Stimulated activated CD4-positive, alpha-beta T cell treated with anti-CD3 and anti-CD28 coated beads, Interleukin-4, amount 100 ng/mL, for 48 hours (primary cell): Measurements from ENCODE around the gene SPTLC3.

Experiments
- DNase-seq, 2 donors: peaks; one replicate each; pipeline ENCODE4 v3.0.0-alpha.2; 2020; ENCODE audit warnings: low read depth in 2 of 2

SPTLC3 gene

GRCh38 chr20:13139459-13140150 is 130.8 kb downstream of the SPTLC3 start:
- no peak for DNase-seq

GRCh38 chr20:13140201-13140600 is 131.4 kb downstream of the SPTLC3 start:
- DNase-seq = no peak

DNA sequence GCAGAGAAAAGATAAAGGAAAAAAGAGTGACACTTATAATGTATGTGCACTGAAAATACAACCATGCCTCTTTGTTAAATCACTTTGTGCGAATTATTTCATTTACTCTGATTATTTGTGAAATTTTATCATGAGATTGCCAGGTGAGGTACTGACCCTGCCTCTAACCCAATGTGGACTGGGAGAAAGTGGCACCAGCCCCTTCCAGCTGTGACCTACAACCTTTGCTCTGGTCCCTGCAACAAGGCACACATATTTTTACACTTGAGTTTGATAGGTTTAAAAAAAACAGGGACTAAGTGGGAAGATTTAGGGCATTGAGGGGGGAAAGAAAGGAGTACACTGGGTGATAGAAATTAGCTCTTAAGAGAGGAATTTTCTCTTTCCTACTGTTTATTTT is 132.0 kb downstream of the SPTLC3 start:
- no peak for DNase-seq

DNA sequence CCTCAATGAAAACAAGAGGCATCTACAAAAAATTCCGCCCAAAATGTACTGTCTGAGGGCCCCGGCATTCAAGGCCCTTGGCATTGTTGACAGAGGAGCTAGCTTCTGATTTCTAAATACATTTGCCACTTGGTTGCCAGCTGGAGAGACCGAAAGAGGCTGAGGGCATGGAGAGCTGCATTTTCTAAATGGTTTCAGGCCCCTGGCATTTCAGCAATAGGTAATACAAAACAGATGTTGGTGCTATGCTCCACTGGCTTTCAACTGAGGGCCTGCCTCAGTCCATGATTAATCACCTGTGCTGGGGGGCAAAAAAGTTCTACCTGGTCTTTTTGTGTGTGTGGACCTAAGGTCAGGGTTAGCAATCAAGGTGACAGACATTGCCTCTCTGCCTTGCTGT is 132.8 kb downstream of the SPTLC3 start:
- no peak for DNase-seq

- DNase-seq = no peak
These were observed 133.4 kb downstream of the SPTLC3 start for GRCh38 chr20:13142143-13142542.

- no peak for DNase-seq
These were observed 138.5 kb downstream of the SPTLC3 start for GRCh38 chr20:13147071-13147963.

DNA sequence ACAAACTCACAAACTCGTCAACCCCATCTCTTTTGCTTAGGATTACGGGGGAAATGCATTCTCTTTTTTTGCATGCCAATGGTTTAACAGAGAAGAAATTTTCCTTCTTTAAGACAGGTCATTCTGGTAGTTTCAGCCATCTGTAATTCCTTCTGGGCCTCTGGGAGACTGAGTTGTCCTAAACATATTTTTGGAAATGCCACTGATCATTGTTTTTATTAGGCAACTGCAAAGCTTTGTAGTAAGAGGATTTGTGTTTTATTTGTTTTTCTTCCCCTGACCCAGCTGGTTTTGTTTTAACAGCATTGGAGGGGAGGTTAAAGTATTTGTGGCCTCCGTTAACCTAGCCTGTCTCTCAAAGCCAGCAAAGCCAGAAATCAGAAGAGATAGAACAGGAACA is 139.2 kb downstream of the SPTLC3 start:
- DNase-seq = no peak

GRCh38 chr20:13148402-13148801 is 139.6 kb downstream of the SPTLC3 start:
- no peak for DNase-seq

DNA sequence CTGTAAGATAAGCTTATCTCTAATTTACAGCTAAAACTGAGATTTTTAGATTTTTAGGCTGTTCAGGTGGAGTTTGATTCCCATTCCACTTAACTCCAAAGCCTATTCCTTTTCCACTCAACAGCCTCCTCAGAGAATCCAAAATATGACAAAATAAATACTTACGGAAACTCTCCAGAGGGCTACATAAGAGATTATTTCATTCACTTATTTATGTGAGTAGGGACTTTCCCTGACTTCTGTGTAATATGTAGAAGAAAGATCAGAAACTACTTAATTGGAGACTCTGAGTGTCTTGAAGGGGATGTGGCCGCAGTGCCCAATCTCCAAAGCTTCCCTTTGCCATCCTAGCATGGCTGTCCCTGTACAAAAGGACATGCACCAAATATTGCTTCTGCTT is 140.2 kb downstream of the SPTLC3 start:
- no peak for DNase-seq

DNA sequence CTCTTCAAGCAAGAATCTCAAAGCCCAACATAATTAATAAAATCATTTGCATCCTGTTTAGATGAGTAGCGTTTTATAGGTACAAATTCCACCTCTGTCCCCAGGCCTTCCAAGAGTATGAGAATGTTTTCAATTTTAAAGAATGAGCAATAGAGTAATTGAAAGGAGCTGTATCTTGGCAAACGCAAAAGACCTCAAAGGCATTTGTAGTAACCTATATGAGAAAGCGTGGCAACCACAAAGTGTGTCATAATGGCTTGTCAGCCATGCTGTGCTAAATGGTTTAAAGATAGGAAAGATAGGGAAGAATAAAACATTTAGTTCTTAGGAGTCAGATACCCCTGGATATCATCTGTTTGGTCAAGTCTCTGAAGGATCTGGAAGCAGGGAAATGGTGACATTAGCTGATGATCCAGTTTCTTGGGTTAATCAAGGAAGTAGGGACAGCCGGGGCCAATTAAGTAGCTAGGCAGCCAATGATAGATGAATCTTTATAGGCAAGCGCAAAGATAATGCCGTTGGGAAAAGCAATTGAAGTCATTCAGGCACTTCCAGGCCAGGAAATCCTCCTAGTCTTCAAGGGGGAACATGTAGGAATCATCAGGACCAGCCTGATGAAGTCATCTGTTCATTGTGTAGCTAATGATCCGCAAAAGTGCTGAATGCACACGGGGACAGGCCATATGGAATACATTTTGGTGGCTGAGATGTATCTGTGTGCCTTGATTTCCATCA is 140.8 kb downstream of the SPTLC3 start:
- DNase-seq = no peak

- no peak for DNase-seq
These were observed 149.6 kb downstream of the SPTLC3 start for GRCh38 chr20:13158369-13158768.

DNA sequence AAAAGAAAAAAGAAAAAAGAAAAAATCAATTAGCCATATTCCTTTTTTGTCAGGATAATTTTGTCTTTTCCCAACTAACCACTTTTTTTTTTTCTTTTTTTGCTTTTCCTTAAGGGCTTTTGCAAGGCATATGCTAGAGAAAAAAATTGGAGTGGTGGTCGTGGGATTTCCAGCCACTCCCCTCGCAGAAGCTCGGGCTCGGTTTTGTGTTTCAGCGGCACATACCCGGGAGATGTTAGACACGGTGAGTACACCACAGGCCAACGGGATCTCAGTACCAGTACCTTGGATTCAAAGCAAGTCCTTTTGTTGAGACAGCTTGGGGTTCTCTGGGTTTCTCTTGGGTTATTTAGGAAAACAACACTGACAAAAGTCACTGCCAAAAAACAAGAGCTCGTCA is 151.1 kb downstream of the SPTLC3 start:
- DNase-seq = no peak

GRCh38 chr20:13165203-13165602 is 156.4 kb downstream of the SPTLC3 start:
- no peak for DNase-seq

DNA sequence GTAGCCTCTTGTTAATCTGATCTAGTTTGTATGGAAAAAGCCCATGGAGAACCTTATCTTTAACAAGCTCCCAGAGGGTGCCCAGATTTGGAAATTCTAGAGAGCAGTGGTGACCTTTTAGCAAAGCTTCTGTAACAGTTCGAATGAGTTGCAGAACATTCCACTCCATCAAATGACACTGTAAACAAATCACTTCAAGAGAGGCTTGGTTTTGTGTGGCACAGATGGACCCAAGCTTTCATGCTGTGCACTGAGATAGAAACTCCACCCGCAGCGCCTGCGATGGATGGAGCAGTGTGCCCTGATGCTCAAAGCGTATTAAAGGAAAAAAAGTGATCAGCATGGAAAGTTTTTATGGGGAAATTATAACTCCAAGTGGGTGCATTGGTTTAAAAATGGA is 157.2 kb downstream of the SPTLC3 start:
- DNase-seq = no peak

DNA sequence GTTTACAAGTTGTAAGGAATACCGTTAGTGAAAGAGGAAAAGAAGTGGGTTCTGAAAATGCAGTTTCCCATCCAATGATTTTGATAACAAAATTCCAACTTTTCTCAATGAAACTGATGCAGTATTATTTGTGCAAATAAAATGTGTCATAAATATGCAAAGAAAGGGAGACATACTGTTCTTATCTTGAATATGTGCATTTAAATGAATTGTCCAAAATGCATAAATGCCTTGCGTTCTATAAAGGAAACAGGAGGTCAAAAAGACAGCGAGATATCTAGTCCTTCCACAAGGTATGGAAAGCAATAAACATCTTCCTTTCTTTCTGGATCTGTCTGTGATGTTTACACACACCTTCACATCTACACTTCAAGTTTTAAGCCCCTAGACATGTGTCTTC is 157.7 kb downstream of the SPTLC3 start:
- DNase-seq = no peak

- no peak for DNase-seq
These were observed 160.3 kb downstream of the SPTLC3 start for GRCh38 chr20:13169086-13169485.

DNA sequence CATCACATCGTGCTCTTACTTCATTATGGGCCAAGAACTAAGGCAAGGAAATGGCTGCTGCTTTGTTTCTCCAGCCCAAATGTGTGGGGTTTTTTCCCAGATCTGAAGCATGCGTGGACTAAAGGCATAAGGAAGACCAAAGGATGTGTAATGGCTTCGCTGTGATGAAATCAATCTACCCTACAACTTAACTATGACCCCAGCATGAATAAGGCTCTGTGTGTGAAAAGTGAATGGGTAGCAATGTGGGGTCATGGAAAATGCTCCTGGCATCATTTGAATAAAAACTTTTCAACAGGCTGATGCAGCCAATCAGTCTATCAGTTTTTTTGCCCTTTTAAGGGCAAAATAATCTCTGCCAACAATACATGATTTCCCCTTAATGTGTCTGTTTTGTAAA is 162.0 kb downstream of the SPTLC3 start:
- DNase-seq = no peak

GRCh38 chr20:13173201-13173600 is 164.4 kb downstream of the SPTLC3 start:
- DNase-seq = no peak

- no peak for DNase-seq
These were observed 165.6 kb downstream of the SPTLC3 start for GRCh38 chr20:13174402-13174801.

DNA sequence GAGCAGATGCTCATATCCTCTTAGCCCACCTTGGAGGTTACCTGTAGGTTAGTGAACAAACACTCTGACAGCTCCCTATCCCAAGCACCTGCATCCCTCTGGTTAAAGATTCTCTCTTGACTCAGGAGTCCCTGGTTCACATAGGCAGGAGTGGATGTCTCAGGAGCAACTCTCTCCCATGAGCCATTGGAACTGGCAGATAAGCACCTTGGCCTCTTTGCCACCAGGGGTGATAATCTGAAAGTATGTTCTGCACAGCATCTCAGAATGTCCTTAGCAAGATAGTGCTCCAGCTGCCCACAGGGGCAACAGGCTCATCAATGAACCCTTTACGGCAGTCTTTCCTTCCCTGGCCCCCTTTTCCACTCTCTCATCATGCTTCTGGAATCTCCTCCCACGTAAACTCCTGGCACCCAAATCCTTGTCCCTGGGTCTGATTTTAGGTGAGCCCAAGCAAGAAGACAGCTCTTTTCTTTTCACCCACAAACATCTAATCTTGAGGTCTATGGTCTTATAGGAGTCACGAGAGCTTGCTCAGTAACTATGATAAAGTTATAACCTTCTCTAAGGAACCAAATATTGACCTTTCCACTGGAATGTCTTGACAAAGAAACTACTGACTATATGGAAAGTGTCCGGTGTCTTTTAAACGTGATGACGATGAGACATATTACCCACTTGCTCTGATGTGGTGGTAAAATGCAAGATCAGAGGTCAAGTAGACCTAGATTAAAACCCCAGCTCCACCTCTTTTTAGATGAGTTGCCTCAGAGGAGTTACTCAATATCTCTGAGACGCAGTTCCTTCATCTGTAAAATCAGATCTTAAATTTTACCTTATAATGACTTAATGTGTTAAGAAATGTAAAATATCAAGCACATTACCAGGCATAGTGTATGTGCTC is 172.5 kb downstream of the SPTLC3 start:
- DNase-seq = no peak

DNA sequence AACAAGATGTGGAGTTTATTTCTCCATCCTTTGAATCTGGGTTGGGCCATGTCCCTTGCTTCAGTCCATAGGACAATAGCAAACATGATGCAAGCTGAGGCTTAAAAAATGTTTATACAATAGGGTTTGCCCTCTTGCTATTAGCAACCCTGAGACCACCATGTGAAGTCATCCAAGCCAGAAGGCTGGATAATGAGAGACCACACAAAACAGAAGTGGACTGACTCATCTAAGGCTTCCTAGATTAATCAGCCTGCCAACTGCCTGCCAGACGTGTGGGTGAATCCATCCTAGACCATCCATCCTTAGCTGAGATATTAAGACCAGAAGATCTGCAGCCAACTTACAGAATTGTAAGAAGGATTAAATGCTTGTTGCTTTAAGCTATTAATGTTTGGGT is 174.2 kb downstream of the SPTLC3 start:
- DNase-seq = peak in 1 of 2 donors; percentile 3
